B cell (primary cell): ENCODE measurements around the gene FXYD4. TPM values are rescaled to one million over a fixed set of nuclear protein-coding genes. Genes with fewer than 3 reads are reported as not detected.
"Not testable (repeated sequence)": the region's sequence is repeated elsewhere in the genome, so short reads cannot be mapped to it uniquely, and the experiment has no call there.

Source experiments
- ATAC-seq: fragments of 200-7000 bp; cut with Tn5 transposase; one replicate; pipeline ENCODE4 v1.10.0; 2021; ENCODE audit warnings: low read depth, mild to moderate bottlenecking, moderate number of reproducible peaks, moderate library complexity
- CTCF ChIA-PET: fragments of 350-600 bp; sonication (Branson Sonifier 250); formaldehyde crosslinking; loops from one replicate; lab custom pipeline; 2021; ENCODE audit warnings: antibody characterized with exemption, inconsistent platforms; lab: Charles Lee
- POLR2A ChIA-PET: fragments of 350-600 bp; sonication (Branson Sonifier 250); formaldehyde crosslinking; loops from one replicate; lab custom pipeline; 2021; ENCODE audit warnings: antibody characterized with exemption; lab: Charles Lee
- DNase-seq: peaks from one replicate; pipeline ENCODE4 v3.0.0; 2013
- H2AFZ ChIP-seq: 2 replicates; pipeline ENCODE4 v1.6.1; 2012; ENCODE audit warnings: mild to moderate bottlenecking, low read depth, low read length; ENCODE audit not compliant: insufficient read depth, poor library complexity, severe bottlenecking
- H3K27ac ChIP-seq, 2 donors: 1 replicate in 1 of 2; 2 replicates in 1 of 2; pipeline ENCODE4 v1.5.1; 2012 to 2013; ENCODE audit warnings: low read length in 2 of 2, mild to moderate bottlenecking in 2 of 2, moderate library complexity in 1 of 2
- H3K27me3 ChIP-seq, 4 experiments: fragments of 200-600 bp in 1 of 4; sonication (generic) in 1 of 4; replicated peaks in 1 of 4; 1 replicate in 2 of 4; 2 replicates in 2 of 4; pipeline versions ENCODE4 v1.6.1 to v1.7.0; 2013 to 2016; ENCODE audit warnings: low read length in 3 of 4, mild to moderate bottlenecking in 2 of 4, mixed read lengths in 1 of 4, moderate library complexity in 1 of 4; ENCODE audit not compliant: insufficient read depth in 4 of 4, control insufficient read depth in 3 of 4; ENCODE audit errors: control extremely low read depth in 1 of 4
- H3K36me3 ChIP-seq, 2 experiments: replicated peaks in 1 of 2; 1 replicate in 1 of 2; 2 replicates in 1 of 2; pipeline versions ENCODE4 v1.6.1 to v1.7.1; 2013; ENCODE audit warnings: low read length in 1 of 2; ENCODE audit not compliant: insufficient read depth in 2 of 2, control insufficient read depth in 1 of 2; ENCODE audit errors: control extremely low read depth in 1 of 2, extremely low read depth in 1 of 2
- H3K4me1 ChIP-seq, 2 donors: fragments of 200-600 bp in 1 of 2; sonication (generic) in 1 of 2; 1 replicate in 1 of 2; 2 replicates in 1 of 2; pipeline versions ENCODE4 v1.5.1 to v1.6.1; 2013 to 2017; ENCODE audit warnings: low read length in 2 of 2; ENCODE audit not compliant: control insufficient read depth in 2 of 2, insufficient read depth in 2 of 2
- H3K4me2 ChIP-seq: replicated peaks from 2 replicates; pipeline ENCODE3; 2012; ENCODE audit warnings: mild to moderate bottlenecking, low read depth, low read length; ENCODE audit not compliant: poor library complexity, severe bottlenecking
- H3K4me3 ChIP-seq, 5 experiments: fragments of 200-600 bp in 1 of 5; sonication (generic) in 1 of 5; 1 replicate in 3 of 5; 2 replicates in 2 of 5; pipeline versions ENCODE4 v1.5.1 to v1.7.0; 2011 to 2016; ENCODE audit warnings: low read length in 4 of 5, mild to moderate bottlenecking in 4 of 5, low read depth in 2 of 5, control low read depth in 1 of 5, moderate library complexity in 1 of 5; ENCODE audit not compliant: insufficient read depth in 1 of 5; ENCODE audit errors: control extremely low read depth in 1 of 5, extremely low read depth in 1 of 5
- H3K79me2 ChIP-seq: fragments of 200-600 bp; sonication (generic); one replicate; pipeline ENCODE4 v1.6.0; 2016; ENCODE audit warnings: low read length; ENCODE audit not compliant: control insufficient read depth, insufficient read depth
- H3K9ac ChIP-seq: fragments of 200-600 bp; sonication (generic); 2 replicates; pipeline ENCODE4 v1.6.1; 2017; ENCODE audit warnings: mild to moderate bottlenecking, low read length, moderate library complexity
- H3K9me3 ChIP-seq, 3 donors: one replicate each; pipeline versions ENCODE4 v1.6.1 to v1.7.1; 2013; ENCODE audit warnings: low read length in 2 of 3; ENCODE audit not compliant: control insufficient read depth in 2 of 3, insufficient read depth in 1 of 3; ENCODE audit errors: control extremely low read depth in 1 of 3
- H4K20me1 ChIP-seq: 2 replicates; pipeline ENCODE4 v1.6.0; 2012; ENCODE audit warnings: mild to moderate bottlenecking, low read length; ENCODE audit not compliant: insufficient read depth, control insufficient read depth, poor library complexity, severe bottlenecking
- H3K27ac Mint-ChIP-seq: one replicate; pipeline ENCODE4 v1.8.0; 2021; ENCODE audit warnings: mixed read lengths
- H3K27me3 Mint-ChIP-seq: one replicate; pipeline ENCODE4 v1.8.0; 2021; ENCODE audit warnings: mixed read lengths
- H3K4me1 Mint-ChIP-seq: one replicate; pipeline ENCODE4 v1.8.0; 2021; ENCODE audit warnings: mixed read lengths
- H3K4me3 Mint-ChIP-seq: one replicate; pipeline ENCODE4 v1.8.0; 2021; ENCODE audit warnings: mixed read lengths
- H3K9me3 Mint-ChIP-seq: one replicate; pipeline ENCODE4 v1.8.0; 2022; ENCODE audit warnings: mixed read lengths; ENCODE audit not compliant: insufficient read depth
- EZH2 ChIP-seq: IDR thresholded peaks from 2 replicates; pipeline ENCODE4 v1.6.1; 2012; ENCODE audit warnings: borderline replicate concordance, low read depth, mild to moderate bottlenecking, moderate library complexity, low read length; ENCODE audit not compliant: insufficient read depth, poor library complexity, severe bottlenecking
- WGBS: methylation state at CpG from one replicate; pipeline ENCODE4 v1.1.5; 2013; ENCODE audit warnings: missing lambda C conversion rate; ENCODE audit not compliant: insufficient coverage; 5-methylcytosine and 5-hydroxymethylcytosine counted together
- intact Hi-C: fragments of 100-400 bp; cut with micrococcal nuclease; formaldehyde crosslinking; loops from one replicate; pipeline ENCODE4 v1.10.0; 2022
- polyA plus RNA-seq: library from polyadenylated mRNA; depleted of rRNA; stranded (reverse); fragments of >200 nt; gene quantifications from 2 replicates; pipeline ENCODE4 v1.2.3, GENCODE V29; 2012
- total RNA-seq, 2 donors: library from RNA; stranded (reverse); fragments of 120-200 nt in 1 of 2; gene quantifications; 1 replicate in 1 of 2; 2 replicates in 1 of 2; pipeline versions ENCODE4 v1.2.3 to v1.2.4, GENCODE V29; 2013 to 2022
- TF ChIP-seq, protein P1 (sequence below): fragments of 200-600 bp; IDR thresholded peaks from one replicate; pipeline ENCODE4 v1.8.0; 2022; ENCODE audit warnings: antibody characterized with exemption, mild to moderate bottlenecking

FXYD4 gene
- total and polyA plus RNA-seq, 2 donors (not counting 1 experiment from before 2014, with no cell fraction given) = not detected

DNA sequence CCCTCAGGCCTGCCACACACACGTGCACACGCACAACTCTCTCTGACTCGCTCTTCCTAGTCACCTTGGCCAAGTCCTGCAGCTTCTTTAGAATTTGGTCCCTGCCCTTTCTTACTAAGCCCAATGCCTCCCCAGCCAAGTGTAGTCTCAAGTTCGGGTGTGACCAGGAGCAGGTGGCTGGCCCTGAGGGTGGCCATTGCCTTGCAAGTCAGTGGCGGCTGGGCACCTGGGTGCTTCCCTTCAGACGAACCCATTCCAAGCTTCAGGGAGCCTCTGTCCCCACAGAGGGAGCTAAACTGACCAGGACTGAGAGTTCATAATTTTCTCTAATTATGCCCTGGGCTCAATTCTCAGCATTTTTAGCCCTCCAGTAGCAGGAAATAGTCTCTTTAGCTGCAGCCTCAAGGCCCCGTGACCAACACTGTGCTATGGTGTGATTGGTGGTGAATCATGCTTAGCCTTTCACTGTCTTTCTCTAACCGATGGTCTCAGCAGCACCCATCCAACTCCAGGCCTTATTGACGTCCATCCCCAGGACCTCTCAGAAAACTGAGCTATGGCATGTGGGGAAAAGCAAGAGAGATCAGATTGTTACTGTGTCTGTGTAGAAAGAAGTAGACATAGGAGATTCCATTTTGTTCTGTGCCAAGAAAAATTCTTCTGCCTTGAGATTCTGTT lies 34.7 kb upstream of the FXYD4 start:
- ChIA-PET CTCF (no interaction called here), POLR2A (no interaction called here)

DNA sequence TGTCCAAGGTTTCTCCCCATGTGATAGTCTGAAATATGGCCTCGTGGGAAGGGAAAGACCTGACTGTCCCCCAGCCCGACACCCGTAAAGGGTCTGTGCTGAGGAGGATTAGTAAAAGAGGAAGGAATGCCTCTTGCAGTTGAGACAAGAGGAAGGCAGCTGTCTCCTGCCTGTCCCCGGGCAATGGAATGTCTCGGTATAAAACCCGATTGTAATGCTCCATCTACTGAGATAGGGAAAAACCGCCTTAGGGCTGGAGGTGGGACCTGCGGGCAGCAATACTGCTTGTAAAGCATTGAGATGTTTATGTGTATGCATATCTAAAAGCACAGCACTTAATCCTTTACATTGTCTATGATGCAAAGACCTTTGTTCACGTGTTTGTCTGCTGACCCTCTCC lies 33.9 kb upstream of the FXYD4 start:
- CTCF ChIA-PET, H3K9me3 ChIP-seq, ATAC-seq, H3K79me2 ChIP-seq, intact Hi-C loops, H4K20me1 ChIP-seq, H3K9ac ChIP-seq, H2AFZ ChIP-seq, H3K4me3 Mint-ChIP-seq, H3K27ac ChIP-seq, H3K4me3 ChIP-seq, H3K4me1 Mint-ChIP-seq, H3K27ac Mint-ChIP-seq, POLR2A ChIA-PET, H3K27me3 ChIP-seq, H3K9me3 Mint-ChIP-seq, H3K4me1 ChIP-seq, H3K4me2 ChIP-seq, DNase-seq, H3K36me3 ChIP-seq: not testable (repeated sequence)
- WGBS = 0% methylated on average over 3 of the region's 9 CpGs
- peaks cover 33% of the 10 kb centered on the region for H3K27me3 Mint-ChIP-seq

More for the DNA sequence above, 34.7 kb upstream of the FXYD4 start:
- DNase-seq (no peak), ATAC-seq (no peak)
- no peaks in the 10 kb centered on the region for H3K9me3 Mint-ChIP-seq
- H2AFZ ChIP-seq = no peak overlapping the region
- no peak overlapping the region for H3K4me3 ChIP-seq
- no peak overlapping the region for H3K27ac Mint-ChIP-seq
- H3K27me3 Mint-ChIP-seq = peaks cover 37% of the 10 kb centered on the region
- H3K27me3 ChIP-seq = peaks cover 0 to 5% (median 0%) of the 10 kb centered on the region in 4 experiments
- intact Hi-C loops = no loop called here
- H3K9ac ChIP-seq = no peak overlapping the region
- H3K36me3 ChIP-seq = no peaks in the 10 kb centered on the region
- H3K9me3 ChIP-seq = no peaks in the 10 kb centered on the region
- peaks cover 0 to 3% of the 10 kb centered on the region in 2 donors for H3K4me1 ChIP-seq
- WGBS = 93% methylated on average over 5 of the region's 9 CpGs
- TF ChIP-seq, protein P1, sequence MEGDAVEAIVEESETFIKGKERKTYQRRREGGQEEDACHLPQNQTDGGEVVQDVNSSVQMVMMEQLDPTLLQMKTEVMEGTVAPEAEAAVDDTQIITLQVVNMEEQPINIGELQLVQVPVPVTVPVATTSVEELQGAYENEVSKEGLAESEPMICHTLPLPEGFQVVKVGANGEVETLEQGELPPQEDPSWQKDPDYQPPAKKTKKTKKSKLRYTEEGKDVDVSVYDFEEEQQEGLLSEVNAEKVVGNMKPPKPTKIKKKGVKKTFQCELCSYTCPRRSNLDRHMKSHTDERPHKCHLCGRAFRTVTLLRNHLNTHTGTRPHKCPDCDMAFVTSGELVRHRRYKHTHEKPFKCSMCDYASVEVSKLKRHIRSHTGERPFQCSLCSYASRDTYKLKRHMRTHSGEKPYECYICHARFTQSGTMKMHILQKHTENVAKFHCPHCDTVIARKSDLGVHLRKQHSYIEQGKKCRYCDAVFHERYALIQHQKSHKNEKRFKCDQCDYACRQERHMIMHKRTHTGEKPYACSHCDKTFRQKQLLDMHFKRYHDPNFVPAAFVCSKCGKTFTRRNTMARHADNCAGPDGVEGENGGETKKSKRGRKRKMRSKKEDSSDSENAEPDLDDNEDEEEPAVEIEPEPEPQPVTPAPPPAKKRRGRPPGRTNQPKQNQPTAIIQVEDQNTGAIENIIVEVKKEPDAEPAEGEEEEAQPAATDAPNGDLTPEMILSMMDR = no peak
- TF ChIP-seq EZH2 = no peak
- H3K27ac ChIP-seq = no peak overlapping the region
- H3K4me2 ChIP-seq = no peak overlapping the region
- H3K4me1 Mint-ChIP-seq = peaks cover 3% of the 10 kb centered on the region
- no peak overlapping the region for H3K4me3 Mint-ChIP-seq
- no peaks in the 10 kb centered on the region for H4K20me1 ChIP-seq
- H3K79me2 ChIP-seq = no peaks in the 10 kb centered on the region
